HL-60/S4 (cell line): ENCODE data around the gene RBM5.
"Not testable (repeated sequence)": the region's sequence is repeated elsewhere in the genome, so short reads cannot be mapped to it uniquely, and the experiment has no call there.

Experiments
- in situ Hi-C: fragments of 300-500 bp; cut with MboI; formaldehyde crosslinking; loops from 2 replicates; pipeline ENCODE4 v1.14.3; 2022; ENCODE audit warnings: low sequenced_read_pairs

Gene RBM5

DNA sequence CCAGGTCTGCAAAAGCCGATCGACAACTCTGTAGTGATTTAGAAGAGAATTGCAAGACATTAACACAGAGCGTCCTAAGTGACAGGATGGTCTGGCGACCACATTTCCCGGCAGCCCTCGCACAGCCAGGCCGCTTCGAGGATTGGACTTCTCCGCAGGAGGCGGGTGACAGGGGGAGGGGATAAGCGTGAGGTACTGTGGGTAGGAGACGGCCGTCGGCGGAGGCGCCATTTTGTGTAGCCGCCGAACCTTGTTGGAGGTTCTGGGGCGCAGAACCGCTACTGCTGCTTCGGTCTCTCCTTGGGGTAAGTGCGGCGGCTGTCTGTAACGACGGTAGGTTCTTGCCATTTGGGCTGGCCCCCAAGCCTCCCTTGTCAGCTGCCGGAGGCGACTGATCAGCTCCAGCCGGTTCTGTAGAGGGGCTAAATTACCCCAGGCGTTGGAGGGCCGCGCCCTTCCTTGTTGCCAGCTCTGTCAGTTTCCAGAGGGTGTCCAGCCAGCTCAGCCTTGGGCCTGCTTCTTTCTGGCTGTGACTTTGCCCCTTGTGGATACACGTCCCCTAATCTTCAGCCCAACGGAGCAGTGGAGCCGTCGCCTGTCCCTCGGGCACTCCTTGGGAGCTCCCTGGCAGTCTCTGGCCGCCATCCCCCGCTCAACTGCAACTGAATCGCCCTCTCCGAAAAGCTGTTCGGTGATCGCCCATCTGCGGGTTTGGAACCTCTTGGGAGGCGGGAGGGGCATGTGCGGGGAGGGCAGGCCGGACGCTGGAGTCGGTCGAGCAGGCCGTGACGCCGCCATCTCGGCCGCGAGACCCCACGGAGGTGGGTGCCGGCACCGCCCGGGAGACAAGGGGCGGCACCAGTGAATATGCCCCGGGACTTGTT is at the start of gene RBM5:
Gene RBM5 (plus strand): TSS at position 195 of the 884 bp plus-strand sequence. CDS start 1,516 bp downstream, outside the sequence.
- in situ Hi-C loops: no loop called here

DNA sequence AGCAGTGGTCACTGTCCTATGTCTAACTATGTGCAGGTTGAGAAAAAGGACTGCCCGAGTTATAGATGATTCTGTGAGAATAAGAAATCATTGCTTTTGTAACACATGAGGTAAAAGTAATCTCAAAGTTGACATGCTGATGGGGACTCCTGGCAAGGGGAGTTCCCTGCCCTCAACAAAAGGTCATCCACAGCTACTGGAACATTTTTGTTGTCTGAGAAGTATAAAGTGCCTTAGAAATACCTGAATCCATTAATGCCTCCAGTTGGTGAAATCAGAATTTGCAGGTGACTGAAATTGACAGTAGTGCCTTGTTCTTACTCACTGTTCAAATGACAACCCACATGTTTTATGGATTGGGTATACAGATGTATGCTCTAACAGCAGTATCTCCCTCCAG is 43.7 kb upstream of the RBM5 start:
- in situ Hi-C loops: no loop called here

DNA sequence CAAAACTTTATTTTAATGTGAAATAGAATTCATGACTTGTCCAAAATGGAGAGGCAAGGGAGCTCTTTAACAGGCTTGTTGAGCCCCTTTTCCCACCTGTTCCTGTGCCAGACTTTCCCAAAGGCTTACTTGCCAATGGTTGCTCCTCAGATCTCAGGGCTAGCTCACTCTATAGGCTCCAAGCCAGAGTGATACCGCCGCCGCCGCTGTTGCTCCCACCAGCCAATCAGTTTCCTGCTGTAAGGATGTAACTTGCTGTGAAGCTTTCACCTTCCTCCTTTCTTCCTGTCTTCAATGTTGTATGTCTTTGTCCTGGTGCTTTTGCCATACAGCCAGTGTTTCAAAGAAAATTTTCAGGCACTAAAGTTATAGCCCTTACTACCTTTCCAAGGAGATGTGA is 41.3 kb upstream of the RBM5 start:
- in situ Hi-C loops: no loop called here

DNA sequence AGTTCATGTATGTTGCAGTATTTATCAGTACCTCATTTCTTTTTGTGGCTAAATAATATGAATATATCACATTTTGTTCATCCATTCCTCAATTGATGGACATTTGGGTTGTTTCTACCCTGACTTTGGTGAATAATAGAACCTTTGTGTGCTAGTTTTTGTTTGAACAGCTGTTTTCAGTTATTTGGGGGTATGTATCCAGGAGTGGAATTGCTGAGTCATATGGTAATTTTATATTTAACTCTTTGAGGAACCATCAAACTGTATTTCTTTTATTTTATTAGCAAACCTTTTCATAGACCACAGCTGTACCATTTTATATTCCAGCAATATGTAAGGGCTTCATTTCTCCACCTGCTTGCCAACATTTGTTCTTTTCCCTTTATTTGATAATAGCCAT is 38.4 kb upstream of the RBM5 start:
- in situ Hi-C loops: no loop called here

DNA sequence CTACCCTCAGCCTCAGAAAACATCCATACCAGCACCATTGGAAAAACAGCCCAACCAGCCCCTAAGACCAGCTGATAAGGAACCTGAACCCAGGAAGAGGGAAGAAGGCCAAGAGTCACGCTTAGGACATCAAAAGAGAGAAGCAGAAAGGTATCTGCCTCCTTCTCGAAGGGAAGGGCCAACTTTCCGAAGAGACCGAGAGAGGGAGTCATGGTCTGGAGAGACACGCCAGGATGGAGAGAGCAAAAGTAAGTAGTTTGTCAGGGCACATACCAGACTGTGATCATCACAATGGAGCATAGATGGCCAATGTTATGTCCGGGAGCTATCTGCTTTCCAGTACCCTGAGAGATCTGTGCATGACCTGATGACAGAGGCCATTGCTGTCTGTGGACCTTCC is 31.0 kb upstream of the RBM5 start:
- in situ Hi-C loops: no loop called here

DNA sequence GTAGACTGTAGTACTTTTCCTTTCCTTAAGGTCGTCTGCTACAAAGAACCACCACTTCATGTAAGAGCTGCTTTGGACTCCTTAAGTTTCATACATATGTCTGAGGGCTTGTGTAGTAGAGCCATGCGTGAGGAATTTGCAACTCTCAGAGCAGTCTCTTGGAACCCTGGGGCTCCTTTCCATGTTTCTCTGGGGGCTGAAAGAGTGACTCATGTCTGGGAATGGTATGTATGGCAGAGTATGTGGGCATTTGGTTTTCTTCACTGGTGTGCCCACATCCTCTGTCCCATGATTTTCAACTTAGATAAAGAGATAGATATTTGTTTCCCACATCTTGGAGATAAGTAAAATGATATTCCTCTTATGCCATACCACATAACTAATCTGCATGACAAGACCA is 20.6 kb upstream of the RBM5 start:
- in situ Hi-C loops: no loop called here

- in situ Hi-C loops: no loop called here
Measured at GRCh38 chr3:50078091-50078490, 10.6 kb upstream of the RBM5 start.

GRCh38 chr3:50078622-50079021 is 10.1 kb upstream of the RBM5 start:
- in situ Hi-C loops: no loop called here

GRCh38 chr3:50084951-50085350 is 3.8 kb upstream of the RBM5 start:
- in situ Hi-C loops: not testable (repeated sequence)

- in situ Hi-C loops: no loop called here
Measured at GRCh38 chr3:50089609-50089945, 858 bp downstream of the RBM5 start.

DNA sequence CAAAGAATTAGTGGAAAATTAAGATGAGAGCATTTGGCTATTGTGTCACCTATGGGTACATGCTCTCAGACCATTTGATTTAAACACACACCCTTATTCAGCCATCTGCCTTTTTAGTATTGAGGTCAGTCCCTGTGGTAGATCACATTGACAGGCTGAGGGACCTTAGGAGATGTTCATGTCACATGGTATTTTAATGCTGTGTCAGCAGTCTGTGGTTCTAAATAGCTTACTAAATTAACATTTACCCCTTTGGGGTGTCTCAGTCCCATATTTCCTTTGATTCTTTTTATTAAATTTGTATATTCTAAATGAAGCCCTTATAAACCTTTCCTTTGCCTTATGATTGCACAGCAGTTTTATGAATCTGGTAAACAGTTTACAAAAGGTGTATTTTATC is 2.3 kb downstream of the RBM5 start:
- in situ Hi-C loops: no loop called here

DNA sequence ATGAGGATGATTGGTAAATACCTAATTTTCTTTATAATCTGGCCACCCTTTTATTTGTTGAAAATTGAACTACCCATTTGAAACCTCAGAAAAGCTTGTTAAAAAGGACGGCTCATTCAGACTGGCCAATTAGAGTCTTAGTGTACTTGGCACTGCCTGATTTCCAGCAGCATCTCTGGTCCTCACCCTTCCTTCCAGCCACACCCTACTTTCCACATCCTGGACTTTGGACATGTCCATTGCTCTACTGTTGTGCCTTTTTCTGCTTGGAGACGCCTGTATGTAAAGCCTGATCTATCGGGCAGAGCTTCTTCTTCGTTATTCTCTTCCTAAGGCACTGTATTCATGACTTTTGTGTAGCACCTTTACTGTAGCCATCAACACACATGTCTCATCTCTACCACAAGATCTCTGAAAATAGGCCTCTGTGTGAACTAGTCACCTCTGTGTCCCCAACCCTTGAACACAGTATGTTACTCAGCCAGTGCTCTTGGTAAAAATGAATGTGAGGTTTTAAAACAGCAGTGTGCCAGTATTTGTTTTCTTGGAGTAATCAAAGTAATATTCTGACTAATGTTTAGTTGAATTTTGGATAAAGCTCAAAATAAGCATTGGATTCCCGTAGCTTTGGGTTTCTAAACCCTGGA is 6.8 kb downstream of the RBM5 start:
- in situ Hi-C loops: no loop called here

GRCh38 chr3:50100386-50100785 is 11.7 kb downstream of the RBM5 start:
- in situ Hi-C loops: no loop called here

DNA sequence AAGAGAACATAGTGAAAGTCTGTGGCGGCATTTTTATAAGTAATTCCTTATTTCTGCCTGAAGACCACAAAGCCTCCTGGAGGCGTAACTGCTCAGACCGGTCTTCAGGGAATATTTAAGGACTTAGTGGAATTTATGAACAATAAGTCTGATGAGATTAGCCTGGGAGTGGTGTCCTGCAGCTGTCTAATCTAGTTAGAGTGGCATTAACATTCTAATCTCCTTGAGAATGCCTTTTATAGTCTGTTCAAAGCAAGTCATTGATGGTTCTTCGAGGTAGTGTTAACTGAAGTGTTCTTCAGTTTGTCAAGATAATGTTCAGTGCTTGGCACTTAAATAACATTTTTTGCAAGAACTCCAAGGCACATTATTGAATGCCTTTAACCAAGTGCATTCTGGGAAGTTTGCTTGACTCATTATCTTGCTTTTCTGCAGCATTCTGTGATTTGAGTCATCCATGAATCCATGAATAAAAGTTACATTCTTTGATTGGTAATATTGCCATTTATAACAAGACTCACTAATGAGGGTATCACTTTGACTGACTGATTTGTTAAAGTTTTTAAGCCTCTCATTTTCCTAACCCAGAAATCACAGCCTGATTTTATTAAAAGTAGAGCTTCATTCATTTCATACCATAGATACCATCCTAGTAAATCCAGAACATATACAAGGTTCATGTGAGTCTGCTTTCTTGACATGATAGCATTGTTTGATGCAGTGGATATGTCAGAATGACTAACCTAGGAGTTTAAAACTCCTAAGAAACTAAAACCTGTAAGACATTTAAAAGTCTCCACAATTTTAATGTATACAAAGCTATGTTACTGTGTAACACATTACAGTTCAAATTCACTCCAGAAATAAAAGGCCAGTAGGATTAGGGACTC is 12.5 kb downstream of the RBM5 start:
- in situ Hi-C loops: no loop called here

GRCh38 chr3:50102558-50102957 is 13.8 kb downstream of the RBM5 start:
- in situ Hi-C loops: no loop called here

DNA sequence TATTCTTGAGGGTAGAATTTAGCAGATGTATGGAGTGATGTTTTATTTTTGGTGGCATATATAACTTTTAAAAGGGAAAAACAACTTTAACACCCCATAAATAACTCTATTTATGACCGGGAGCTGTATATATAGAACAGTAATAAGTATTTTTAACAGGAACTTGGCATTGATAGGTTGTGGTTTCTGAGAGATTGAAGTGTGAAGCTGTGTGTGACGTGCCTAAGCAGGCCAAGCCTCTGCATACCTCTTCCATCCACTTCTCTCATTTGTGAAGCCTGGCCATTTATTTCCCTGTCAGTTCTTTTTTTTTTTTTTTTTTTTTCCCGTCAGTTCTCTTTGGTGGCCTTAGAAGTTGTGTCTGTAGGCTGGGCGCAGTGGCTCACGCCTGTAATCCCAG is 23.0 kb downstream of the RBM5 start:
- in situ Hi-C loops: no loop called here

DNA sequence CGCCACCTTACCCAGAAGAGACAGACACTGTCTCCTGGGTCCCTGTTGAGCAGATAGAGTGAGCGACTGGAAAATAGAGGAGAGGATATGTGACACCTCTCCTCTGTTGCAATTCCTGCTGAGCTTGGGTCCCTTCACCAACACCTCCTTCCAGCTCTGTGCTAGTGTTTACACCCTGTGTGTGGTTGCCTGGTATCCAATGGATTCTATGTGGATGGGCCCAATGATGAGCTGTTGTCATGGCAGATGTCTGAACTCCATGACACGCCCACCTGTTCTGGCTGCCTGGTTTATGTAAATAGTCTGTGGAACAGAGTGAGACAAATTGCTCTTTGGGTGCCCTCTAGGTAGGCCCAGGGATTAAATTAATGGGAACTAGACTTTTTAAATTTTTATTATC is 23.7 kb downstream of the RBM5 start:
- in situ Hi-C loops: no loop called here

DNA sequence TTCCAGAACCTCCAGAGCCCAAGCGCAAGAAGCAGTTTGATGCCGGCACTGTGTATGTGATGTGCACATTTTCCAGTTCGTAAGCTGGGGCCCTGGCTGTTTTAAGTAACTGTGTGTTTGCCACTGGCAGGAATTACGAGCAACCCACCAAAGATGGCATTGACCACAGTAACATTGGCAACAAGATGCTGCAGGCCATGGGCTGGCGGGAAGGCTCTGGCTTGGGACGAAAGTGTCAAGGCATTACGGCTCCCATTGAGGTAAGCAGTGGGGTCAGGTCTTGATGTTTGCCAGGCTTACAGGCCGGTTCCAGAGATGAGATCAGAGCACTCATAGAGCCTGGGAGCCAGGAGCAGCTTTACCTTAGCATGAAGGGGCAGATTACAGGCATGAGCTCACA is 28.4 kb downstream of the RBM5 start:
- in situ Hi-C loops: no loop called here

- in situ Hi-C loops: no loop called here
Measured at GRCh38 chr3:50118237-50118636, 29.5 kb downstream of the RBM5 start.

DNA sequence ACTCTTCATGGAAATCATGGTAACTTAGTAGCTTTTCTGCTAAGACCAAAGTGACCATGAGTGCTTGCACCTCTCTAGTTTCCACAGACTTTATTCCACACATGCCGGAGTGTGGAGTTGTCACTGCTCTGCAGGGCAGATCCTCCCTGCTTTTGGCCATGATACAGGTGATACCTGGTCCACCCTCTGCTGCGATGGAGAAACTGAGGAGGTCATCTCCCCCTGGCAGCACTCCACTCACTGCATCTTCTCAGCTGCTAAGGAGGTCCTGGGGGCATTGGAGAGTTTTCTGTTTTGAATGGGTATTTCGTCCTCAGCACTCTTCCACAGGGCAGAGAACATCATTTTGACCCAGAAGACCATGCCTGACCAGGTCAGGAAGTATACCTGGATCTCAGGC is 31.1 kb downstream of the RBM5 start:
- in situ Hi-C loops: loop anchor here (10.0 kb wide), 1 partner anchor 65 kb away; no protein-coding TSS in a partner anchor

- in situ Hi-C loops: loop anchor here (10.0 kb wide), 1 partner anchor 64 kb away; no protein-coding TSS in a partner anchor
Measured at GRCh38 chr3:50120364-50121071, 31.8 kb downstream of the RBM5 start.
